T-helper 17 cell (primary cell): Measurements from ENCODE around the gene CACNB4. TPM values are rescaled to one million over a fixed set of nuclear protein-coding genes. Genes with fewer than 3 reads are reported as not detected.
"Not testable (repeated sequence)": the region's sequence is repeated elsewhere in the genome, so short reads cannot be mapped to it uniquely, and the experiment has no call there.

ENCODE experiments used
- ATAC-seq: fragments of 150-1000 bp; cut with Tn5 transposase; 2 replicates; pipeline ENCODE4 v1.10.0; 2021; ENCODE audit warnings: mild to moderate bottlenecking, moderate library complexity
- DNase-seq, 3 donors: peaks; one replicate each; pipeline versions ENCODE4 v3.0.0 to v3.0.0-alpha.2; 2020 to 2021
- H3K9me3 ChIP-seq: one replicate; pipeline ENCODE4 v1.7.0; 2013; ENCODE audit warnings: low read length, mild to moderate bottlenecking; ENCODE audit not compliant: control insufficient read depth, poor library complexity, severe bottlenecking
- H3K27ac Mint-ChIP-seq: one replicate; pipeline ENCODE4 v1.8.0; 2022; ENCODE audit warnings: mild to moderate bottlenecking, moderate library complexity, mixed read lengths
- H3K27me3 Mint-ChIP-seq: one replicate; pipeline ENCODE4 v1.8.0; 2022; ENCODE audit warnings: mixed read lengths
- H3K36me3 Mint-ChIP-seq: one replicate; pipeline ENCODE4 v1.8.0; 2022; ENCODE audit warnings: low read depth, mixed read lengths
- H3K4me1 Mint-ChIP-seq: one replicate; pipeline ENCODE4 v1.8.0; 2022; ENCODE audit warnings: mild to moderate bottlenecking, mixed read lengths
- H3K4me3 Mint-ChIP-seq: one replicate; pipeline ENCODE4 v1.8.0; 2022; ENCODE audit warnings: mild to moderate bottlenecking, moderate library complexity, mixed read lengths
- total RNA-seq, 4 donors: library from RNA in 2 of 4; stranded (reverse) in 2 of 4; gene quantifications; one replicate each; pipeline ENCODE4 v1.2.3 and lab custom pipeline; 2022 to 2026

CACNB4 gene
- total RNA-seq, 2 donors from 2014 or later, result 0.37 to 0.65 TPM

- H3K36me3 Mint-ChIP-seq, result peaks cover 2% of the 10 kb centered on the region
- ATAC-seq (no peak), DNase-seq (no peak)
- no peak overlapping the region for H3K4me3 Mint-ChIP-seq
- H3K9me3 ChIP-seq, result no peaks in the 10 kb centered on the region
- no peaks in the 10 kb centered on the region for H3K4me1 Mint-ChIP-seq
- no peak overlapping the region for H3K27ac Mint-ChIP-seq
- H3K27me3 Mint-ChIP-seq, result no peaks in the 10 kb centered on the region
Measured at GRCh38 chr2:151796774-151797173, 302.1 kb downstream of the CACNB4 start.

- Mint-ChIP-seq H3K4me3 (no peak overlapping the region), H3K27me3 (no peaks in the 10 kb centered on the region), H3K36me3 (no peaks in the 10 kb centered on the region), H3K4me1 (peaks cover 3% of the 10 kb centered on the region), H3K27ac (no peak overlapping the region)
- ATAC-seq, result no peak
- no peaks in the 10 kb centered on the region for H3K9me3 ChIP-seq
- no peak for DNase-seq
Measured at GRCh38 chr2:151795646-151796240, 303.1 kb downstream of the CACNB4 start.

- H3K27me3 Mint-ChIP-seq, H3K9me3 ChIP-seq, H3K27ac Mint-ChIP-seq, DNase-seq, H3K4me3 Mint-ChIP-seq, H3K4me1 Mint-ChIP-seq, H3K36me3 Mint-ChIP-seq, ATAC-seq: not testable (repeated sequence)
Measured at GRCh38 chr2:151794422-151794821, 304.4 kb downstream of the CACNB4 start.

GRCh38 chr2:151793123-151793522 lies 305.7 kb downstream of the CACNB4 start:
- no peak overlapping the region for H3K27ac Mint-ChIP-seq
- peaks cover 3% of the 10 kb centered on the region for H3K36me3 Mint-ChIP-seq
- H3K27me3 Mint-ChIP-seq, result no peaks in the 10 kb centered on the region
- H3K4me3 Mint-ChIP-seq, result no peak overlapping the region
- DNase-seq (no peak), ATAC-seq (no peak)
- H3K9me3 ChIP-seq, result no peaks in the 10 kb centered on the region
- H3K4me1 Mint-ChIP-seq, result peaks cover 5% of the 10 kb centered on the region

GRCh38 chr2:151792589-151792988 lies 306.3 kb downstream of the CACNB4 start:
- no peak overlapping the region for H3K27ac Mint-ChIP-seq

GRCh38 chr2:151791545-151791944 lies 307.3 kb downstream of the CACNB4 start:
- Mint-ChIP-seq H3K27ac (no peak overlapping the region), H3K4me3 (no peak overlapping the region), H3K36me3 (peaks cover 5% of the 10 kb centered on the region), H3K27me3 (no peaks in the 10 kb centered on the region), H3K4me1 (peaks cover 5% of the 10 kb centered on the region)
- DNase-seq, result no peak
- ATAC-seq, result no peak
- H3K9me3 ChIP-seq, result no peaks in the 10 kb centered on the region

More at GRCh38 chr2:151792589-151792988, 306.3 kb downstream of the CACNB4 start:
- Mint-ChIP-seq H3K27me3 (no peaks in the 10 kb centered on the region), H3K4me1 (peaks cover 5% of the 10 kb centered on the region), H3K36me3 (peaks cover 5% of the 10 kb centered on the region), H3K4me3 (no peak overlapping the region)
- DNase-seq (no peak), ATAC-seq (no peak)
- no peaks in the 10 kb centered on the region for H3K9me3 ChIP-seq

- Mint-ChIP-seq H3K36me3 (peaks cover 5% of the 10 kb centered on the region), H3K4me1 (peaks cover 5% of the 10 kb centered on the region), H3K4me3 (no peak overlapping the region), H3K27me3 (no peaks in the 10 kb centered on the region), H3K27ac (no peak overlapping the region)
- DNase-seq (no peak), ATAC-seq (no peak)
- no peaks in the 10 kb centered on the region for H3K9me3 ChIP-seq
Measured at GRCh38 chr2:151790689-151791088, 308.2 kb downstream of the CACNB4 start.

GRCh38 chr2:151789055-151789834 lies 309.6 kb downstream of the CACNB4 start:
- H3K27ac Mint-ChIP-seq, result no peak overlapping the region
- ATAC-seq, result no peak
- no peak overlapping the region for H3K4me3 Mint-ChIP-seq
- DNase-seq, result no peak
- peaks cover 5% of the 10 kb centered on the region for H3K4me1 Mint-ChIP-seq
- H3K27me3 Mint-ChIP-seq, result no peaks in the 10 kb centered on the region
- peaks cover 9% of the 10 kb centered on the region for H3K36me3 Mint-ChIP-seq
- H3K9me3 ChIP-seq, result no peaks in the 10 kb centered on the region

GRCh38 chr2:151786483-151786882 lies 312.4 kb downstream of the CACNB4 start:
- Mint-ChIP-seq H3K27me3 (no peaks in the 10 kb centered on the region), H3K36me3 (peaks cover 12% of the 10 kb centered on the region), H3K4me3 (no peak overlapping the region), H3K4me1 (peaks cover 5% of the 10 kb centered on the region), H3K27ac (no peak overlapping the region)
- DNase-seq (no peak), ATAC-seq (no peak)
- no peaks in the 10 kb centered on the region for H3K9me3 ChIP-seq

- Mint-ChIP-seq H3K4me3 (no peak overlapping the region), H3K27ac (no peak overlapping the region), H3K27me3 (no peaks in the 10 kb centered on the region), H3K36me3 (peaks cover 12% of the 10 kb centered on the region), H3K4me1 (peaks cover 5% of the 10 kb centered on the region)
- DNase-seq (no peak), ATAC-seq (no peak)
- H3K9me3 ChIP-seq, result no peaks in the 10 kb centered on the region
Measured at GRCh38 chr2:151786077-151786476, 312.8 kb downstream of the CACNB4 start.

GRCh38 chr2:151783133-151783520 lies 315.7 kb downstream of the CACNB4 start:
- no peaks in the 10 kb centered on the region for H3K9me3 ChIP-seq
- Mint-ChIP-seq H3K27me3 (no peaks in the 10 kb centered on the region), H3K4me1 (no peaks in the 10 kb centered on the region), H3K27ac (peak overlapping the region; percentile 6), H3K36me3 (peaks cover 16% of the 10 kb centered on the region), H3K4me3 (no peak overlapping the region)
- ATAC-seq (no peak), DNase-seq (no peak)
